Panc1 (cell line): ENCODE measurements around the gene MUC5B.

Source experiments
- POLR2AphosphoS5 ChIP-seq: IDR thresholded peaks from 2 replicates; pipeline ENCODE4 v1.6.1; 2012; ENCODE audit warnings: mild to moderate bottlenecking, low read depth, low read length, moderate library complexity
- TF ChIP-seq, protein P1 (sequence below): fragments of 450-650 bp; IDR thresholded peaks from 2 replicates; pipeline ENCODE4 v1.5.1; 2017; ENCODE audit warnings: mild to moderate bottlenecking
- TF ChIP-seq, protein P2 (sequence below), 2 experiments: IDR thresholded peaks; 2 replicates each; pipeline ENCODE4 v1.6.1; 2011 to 2012; ENCODE audit warnings: low read depth in 2 of 2, control low read depth in 1 of 2, low read length in 1 of 2, mild to moderate bottlenecking in 1 of 2, moderate library complexity in 1 of 2; ENCODE audit not compliant: insufficient read depth in 1 of 2

DNA sequence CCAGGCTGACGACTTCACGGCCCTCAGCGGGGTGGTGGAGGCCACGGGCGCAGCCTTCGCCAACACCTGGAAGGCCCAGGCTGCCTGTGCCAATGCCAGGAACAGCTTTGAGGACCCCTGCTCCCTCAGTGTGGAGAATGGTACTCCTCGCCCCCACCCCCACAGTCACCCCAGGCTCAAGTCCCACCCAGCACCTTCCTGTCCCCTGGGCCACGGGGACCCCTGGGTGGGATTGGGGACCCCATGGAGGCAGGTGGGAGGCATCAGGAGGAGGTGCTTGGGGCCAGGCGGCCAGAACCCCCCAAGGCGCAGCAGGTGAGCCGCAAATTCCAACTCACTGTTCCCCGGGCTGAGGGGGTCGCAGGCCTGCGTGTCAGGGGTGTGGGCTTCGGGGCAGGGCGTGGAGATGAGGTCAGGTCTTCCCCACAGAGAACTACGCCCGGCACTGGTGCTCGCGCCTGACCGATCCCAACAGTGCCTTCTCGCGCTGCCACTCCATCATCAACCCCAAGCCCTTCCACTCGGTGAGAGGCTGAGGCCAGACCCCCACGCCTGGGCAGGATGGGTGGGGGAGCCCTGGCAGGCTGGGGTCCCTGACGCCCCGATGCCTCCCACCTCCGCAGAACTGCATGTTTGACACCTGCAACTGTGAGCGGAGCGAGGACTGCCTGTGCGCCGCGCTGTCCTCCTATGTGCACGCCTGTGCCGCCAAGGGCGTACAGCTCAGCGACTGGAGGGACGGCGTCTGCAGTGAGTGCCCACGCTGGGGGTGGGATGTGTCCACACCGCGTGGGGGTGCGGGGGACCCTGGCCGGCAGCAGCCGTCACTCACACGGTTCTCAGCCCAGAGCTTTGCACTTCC is 9.4 kb downstream of the MUC5B start:
- TF ChIP-seq, protein P1, sequence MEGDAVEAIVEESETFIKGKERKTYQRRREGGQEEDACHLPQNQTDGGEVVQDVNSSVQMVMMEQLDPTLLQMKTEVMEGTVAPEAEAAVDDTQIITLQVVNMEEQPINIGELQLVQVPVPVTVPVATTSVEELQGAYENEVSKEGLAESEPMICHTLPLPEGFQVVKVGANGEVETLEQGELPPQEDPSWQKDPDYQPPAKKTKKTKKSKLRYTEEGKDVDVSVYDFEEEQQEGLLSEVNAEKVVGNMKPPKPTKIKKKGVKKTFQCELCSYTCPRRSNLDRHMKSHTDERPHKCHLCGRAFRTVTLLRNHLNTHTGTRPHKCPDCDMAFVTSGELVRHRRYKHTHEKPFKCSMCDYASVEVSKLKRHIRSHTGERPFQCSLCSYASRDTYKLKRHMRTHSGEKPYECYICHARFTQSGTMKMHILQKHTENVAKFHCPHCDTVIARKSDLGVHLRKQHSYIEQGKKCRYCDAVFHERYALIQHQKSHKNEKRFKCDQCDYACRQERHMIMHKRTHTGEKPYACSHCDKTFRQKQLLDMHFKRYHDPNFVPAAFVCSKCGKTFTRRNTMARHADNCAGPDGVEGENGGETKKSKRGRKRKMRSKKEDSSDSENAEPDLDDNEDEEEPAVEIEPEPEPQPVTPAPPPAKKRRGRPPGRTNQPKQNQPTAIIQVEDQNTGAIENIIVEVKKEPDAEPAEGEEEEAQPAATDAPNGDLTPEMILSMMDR, result no peak
- TF ChIP-seq POLR2AphosphoS5, result no peak
- TF ChIP-seq, protein P2, sequence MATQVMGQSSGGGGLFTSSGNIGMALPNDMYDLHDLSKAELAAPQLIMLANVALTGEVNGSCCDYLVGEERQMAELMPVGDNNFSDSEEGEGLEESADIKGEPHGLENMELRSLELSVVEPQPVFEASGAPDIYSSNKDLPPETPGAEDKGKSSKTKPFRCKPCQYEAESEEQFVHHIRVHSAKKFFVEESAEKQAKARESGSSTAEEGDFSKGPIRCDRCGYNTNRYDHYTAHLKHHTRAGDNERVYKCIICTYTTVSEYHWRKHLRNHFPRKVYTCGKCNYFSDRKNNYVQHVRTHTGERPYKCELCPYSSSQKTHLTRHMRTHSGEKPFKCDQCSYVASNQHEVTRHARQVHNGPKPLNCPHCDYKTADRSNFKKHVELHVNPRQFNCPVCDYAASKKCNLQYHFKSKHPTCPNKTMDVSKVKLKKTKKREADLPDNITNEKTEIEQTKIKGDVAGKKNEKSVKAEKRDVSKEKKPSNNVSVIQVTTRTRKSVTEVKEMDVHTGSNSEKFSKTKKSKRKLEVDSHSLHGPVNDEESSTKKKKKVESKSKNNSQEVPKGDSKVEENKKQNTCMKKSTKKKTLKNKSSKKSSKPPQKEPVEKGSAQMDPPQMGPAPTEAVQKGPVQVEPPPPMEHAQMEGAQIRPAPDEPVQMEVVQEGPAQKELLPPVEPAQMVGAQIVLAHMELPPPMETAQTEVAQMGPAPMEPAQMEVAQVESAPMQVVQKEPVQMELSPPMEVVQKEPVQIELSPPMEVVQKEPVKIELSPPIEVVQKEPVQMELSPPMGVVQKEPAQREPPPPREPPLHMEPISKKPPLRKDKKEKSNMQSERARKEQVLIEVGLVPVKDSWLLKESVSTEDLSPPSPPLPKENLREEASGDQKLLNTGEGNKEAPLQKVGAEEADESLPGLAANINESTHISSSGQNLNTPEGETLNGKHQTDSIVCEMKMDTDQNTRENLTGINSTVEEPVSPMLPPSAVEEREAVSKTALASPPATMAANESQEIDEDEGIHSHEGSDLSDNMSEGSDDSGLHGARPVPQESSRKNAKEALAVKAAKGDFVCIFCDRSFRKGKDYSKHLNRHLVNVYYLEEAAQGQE (IDR thresholded peaks at IDR 0.05; ENCODE audit: insufficient read depth in 1 of 2, low read depth in 2 of 2, low read length in 1 of 2), result no peak
